ENCODE measurements around the gene RABGAP1.

Gene RABGAP1

GRCh38 chr9:123087359-123087888 is 146.6 kb downstream of the RABGAP1 start:
- DNase-seq, result no peak

GRCh38 chr9:123089040-123089439 is 148.2 kb downstream of the RABGAP1 start:
- DNase-seq, result no peak

- DNase-seq, result no peak
Measured at GRCh38 chr9:123089790-123090189, 149.0 kb downstream of the RABGAP1 start.

- no peak for DNase-seq
Measured at GRCh38 chr9:123090198-123090896, 149.5 kb downstream of the RABGAP1 start.

GRCh38 chr9:123090956-123091355 is 150.1 kb downstream of the RABGAP1 start:
- DNase-seq, result no peak

- no peak for DNase-seq
Measured at GRCh38 chr9:123091459-123091858, 150.6 kb downstream of the RABGAP1 start.

- DNase-seq, result no peak
Measured at GRCh38 chr9:123093141-123093540, 152.3 kb downstream of the RABGAP1 start.

GRCh38 chr9:123096987-123097386 is 156.2 kb downstream of the RABGAP1 start:
- no peak for DNase-seq

- no peak for DNase-seq
Measured at GRCh38 chr9:123097430-123098095, 156.7 kb downstream of the RABGAP1 start.

- no peak for DNase-seq
Measured at GRCh38 chr9:123098096-123098459, 157.3 kb downstream of the RABGAP1 start.

GRCh38 chr9:123099042-123099441 is 158.2 kb downstream of the RABGAP1 start:
- no peak for DNase-seq

- DNase-seq, result no peak
Measured at GRCh38 chr9:123099548-123099947, 158.7 kb downstream of the RABGAP1 start.

GRCh38 chr9:123102375-123103113 is 161.7 kb downstream of the RABGAP1 start:
- no peak for DNase-seq

- DNase-seq, result no peak
Measured at GRCh38 chr9:123104807-123105206, 164.0 kb downstream of the RABGAP1 start.

GRCh38 chr9:123105490-123105889 is 164.7 kb downstream of the RABGAP1 start:
- no peak for DNase-seq

GRCh38 chr9:123107639-123108285 is 166.9 kb downstream of the RABGAP1 start:
- no peak for DNase-seq

GRCh38 chr9:123108976-123109375 is 168.2 kb downstream of the RABGAP1 start:
- no peak for DNase-seq

- no peak for DNase-seq
Measured at GRCh38 chr9:123109540-123110279, 168.9 kb downstream of the RABGAP1 start.

- no peak for DNase-seq
Measured at GRCh38 chr9:123111427-123112014, 170.7 kb downstream of the RABGAP1 start.

- DNase-seq, result no peak
Measured at GRCh38 chr9:123112015-123112975, 171.5 kb downstream of the RABGAP1 start.

GRCh38 chr9:123113185-123113584 is 172.4 kb downstream of the RABGAP1 start:
- DNase-seq, result no peak
